HepG2 (cell line): Measurements from ENCODE around the gene FAM170A. TPM values are rescaled to one million over a fixed set of nuclear protein-coding genes. Genes with fewer than 3 reads are reported as not detected.

ENCODE experiments used
- ATAC-seq: fragments of 200-7000 bp; cut with Tn5 transposase; 3 replicates; pipeline ENCODE4 v1.9.1; 2020; ENCODE audit warnings: mild to moderate bottlenecking, moderate library complexity
- BruUV-seq: library from RNA; stranded (reverse); fragments of 400-500 nt; replicated peaks from 2 replicates; lab custom pipeline; 2021; lab: Mats Ljungman, UMichigan
- CTCF ChIA-PET: fragments of 300-600 bp; formaldehyde crosslinking; extraction: SDS; loops from one replicate; lab custom pipeline; 2021; ENCODE audit warnings: low total read pairs, inconsistent platforms, low intra/inter-chr PET ratio; lab: Yijun Ruan, JAX
- POLR2A ChIA-PET: fragments of 350-600 bp; sonication (Branson Sonifier 250); formaldehyde crosslinking; loops from one replicate; lab custom pipeline; 2020; ENCODE audit warnings: antibody characterized with exemption, inconsistent platforms; lab: Yijun Ruan, JAX
- DNase-seq: peaks from one replicate; pipeline ENCODE4 v3.0.0-alpha.2; 2015; ENCODE audit warnings: low spot score
- FAIRE-seq: peaks from 3 replicates; lab custom pipeline; 2011; peaks lifted over from hg19 to GRCh38; lab: Jason Lieb, UNC
- H2AFZ ChIP-seq: one replicate; pipeline ENCODE4 v1.6.1; 2011; ENCODE audit warnings: low read length, inconsistent platforms
- H3K27ac ChIP-seq: fragments of 300-600 bp; 3 replicates; pipeline ENCODE4 v1.8.0; 2011; ENCODE audit warnings: mixed run types, mild to moderate bottlenecking, mixed read lengths, low read length, inconsistent platforms; ENCODE audit not compliant: insufficient read depth; ENCODE audit errors: extremely low read length
- H3K27me3 ChIP-seq, 2 experiments: fragments of 200-600 bp in 1 of 2; 2 replicates in 1 of 2; 3 replicates in 1 of 2; pipeline versions ENCODE4 v1.6.0 to v1.8.0; 2011; ENCODE audit warnings: low read length in 2 of 2, mild to moderate bottlenecking in 2 of 2, moderate library complexity in 2 of 2, inconsistent platforms in 1 of 2; ENCODE audit not compliant: insufficient read depth in 2 of 2, control insufficient read depth in 1 of 2
- H3K36me3 ChIP-seq, 2 experiments: fragments of 200-600 bp in 1 of 2; replicated peaks in 1 of 2; 2 replicates in 1 of 2; 3 replicates in 1 of 2; pipeline versions ENCODE4 v1.5.1 to v1.8.0; 2011; ENCODE audit warnings: low read length in 2 of 2, inconsistent platforms in 1 of 2; ENCODE audit not compliant: insufficient read depth in 2 of 2, control insufficient read depth in 1 of 2
- H3K4me1 ChIP-seq: 2 replicates; pipeline ENCODE4 v1.5.1; 2012; ENCODE audit warnings: low read length, inconsistent platforms; ENCODE audit not compliant: insufficient read depth
- H3K4me2 ChIP-seq: 2 replicates; pipeline ENCODE4 v1.6.0; 2011; ENCODE audit warnings: low read depth, low read length, inconsistent platforms
- H3K4me3 ChIP-seq, 3 experiments: fragments of 200-600 bp in 1 of 3; sonication (generic), shearing (Covaris generic) in 1 of 3; replicated peaks in 1 of 3; 2 replicates each; pipeline ENCODE4 v1.5.1; 2011 to 2016; ENCODE audit warnings: low read length in 3 of 3, inconsistent platforms in 2 of 3, low read depth in 2 of 3, mild to moderate bottlenecking in 2 of 3, control low read depth in 1 of 3, mixed read lengths in 1 of 3; ENCODE audit not compliant: insufficient read depth in 1 of 3
- H3K79me2 ChIP-seq: one replicate; pipeline ENCODE4 v1.6.1; 2011; ENCODE audit warnings: low read length, inconsistent platforms; ENCODE audit not compliant: insufficient read depth
- H3K9ac ChIP-seq: 2 replicates; pipeline ENCODE4 v1.6.0; 2011; ENCODE audit warnings: mild to moderate bottlenecking, low read depth, low read length, inconsistent platforms; ENCODE audit not compliant: insufficient read depth
- H3K9me3 ChIP-seq: 2 replicates; pipeline ENCODE4 v1.5.1; 2012; ENCODE audit warnings: mild to moderate bottlenecking, low read length
- H4K20me1 ChIP-seq: 2 replicates; pipeline ENCODE4 v1.6.0; 2011; ENCODE audit warnings: inconsistent platforms, mild to moderate bottlenecking, low read length, moderate library complexity; ENCODE audit not compliant: insufficient read depth
- BRD4 ChIP-seq: sonication (generic); formaldehyde crosslinking; IDR thresholded peaks from 2 replicates; pipeline ENCODE4 v1.4.0; 2020; ENCODE audit warnings: missing genetic modification reagents
- CC2D1A ChIP-seq: sonication (generic); formaldehyde crosslinking; IDR thresholded peaks from 2 replicates; pipeline ENCODE4 v1.8.1; 2023; ENCODE audit warnings: mild to moderate bottlenecking, missing genetic modification reagents
- FOXA1 ChIP-seq, 2 experiments: fragments of 450-650 bp in 1 of 2; sonication (generic) in 1 of 2; formaldehyde crosslinking in 1 of 2; IDR thresholded peaks; 2 replicates each; pipeline versions ENCODE4 v1.4.0 to v1.6.1; 2016 to 2020; ENCODE audit warnings: missing genetic modification reagents in 1 of 2
- GFI1 ChIP-seq: sonication (generic); formaldehyde crosslinking; IDR thresholded peaks from 2 replicates; pipeline ENCODE4 v1.5.0; 2020; ENCODE audit warnings: missing genetic modification reagents, mild to moderate bottlenecking, borderline replicate concordance
- HDAC1 ChIP-seq: sonication (generic); formaldehyde crosslinking; IDR thresholded peaks from 2 replicates; pipeline ENCODE4 v1.5.1; 2020; ENCODE audit warnings: mild to moderate bottlenecking, missing genetic modification reagents
- JARID2 ChIP-seq: sonication (generic); formaldehyde crosslinking; IDR thresholded peaks from 2 replicates; pipeline ENCODE4 v1.8.1; 2023; ENCODE audit warnings: missing genetic modification reagents, inconsistent platforms; ENCODE audit not compliant: insufficient replicate concordance
- KAT7 ChIP-seq: IDR thresholded peaks from 2 replicates; pipeline ENCODE4 v1.6.1; 2018; ENCODE audit warnings: borderline replicate concordance, missing compliant biosample characterization
- NPAS2 ChIP-seq: sonication (generic); formaldehyde crosslinking; IDR thresholded peaks from 2 replicates; pipeline ENCODE4 v1.8.0; 2022; ENCODE audit warnings: mild to moderate bottlenecking, missing genetic modification reagents, borderline replicate concordance
- PLRG1 ChIP-seq: fragments of 450-650 bp; conservative IDR thresholded peaks from 2 replicates; pipeline ENCODE4 v1.6.1; 2016
- SIX4 ChIP-seq: sonication (generic); formaldehyde crosslinking; IDR thresholded peaks from 2 replicates; pipeline ENCODE4 v1.4.0; 2020; ENCODE audit warnings: missing genetic modification reagents
- ZNF431 ChIP-seq: sonication (generic); formaldehyde crosslinking; IDR thresholded peaks from 2 replicates; pipeline ENCODE4 v1.9.0; 2022; ENCODE audit warnings: missing genetic modification reagents, low read depth, mild to moderate bottlenecking, borderline replicate concordance
- ZNF572 ChIP-seq: sonication (generic); formaldehyde crosslinking; IDR thresholded peaks from 2 replicates; pipeline ENCODE4 v1.5.1; 2020; ENCODE audit warnings: mild to moderate bottlenecking, missing genetic modification reagents
- WGBS: methylation state at CpG from one replicate; pipeline ENCODE4 v1.1.6; 2017; ENCODE audit warnings: low lambda C conversion rate; 5-methylcytosine and 5-hydroxymethylcytosine counted together
- in situ Hi-C: cut with HindIII; loops from 2 replicates; pipeline ENCODE4 v1.10.0; 2017; ENCODE audit warnings: low pct_unique_long_range_greater_than_20kb; ENCODE audit not compliant: extremely low pct_ligation_motif_present
- intact Hi-C: fragments of 100-400 bp; cut with micrococcal nuclease; formaldehyde crosslinking; loops from one replicate; pipeline ENCODE4 v1.10.0; 2022; ENCODE audit not compliant: unreplicated experiment
- polyA plus RNA-seq, 8 experiments: library from polyadenylated mRNA; depleted of rRNA in 3 of 8; stranded (reverse) in 7 of 8; unstranded in 1 of 8; fragments of >200 nt; fragmentation: Illumina TruSeq in 4 of 8; extraction: Trizol in 4 of 8; gene quantifications; 2 replicates each; pipeline versions ENCODE4 v1.2.1 to v1.2.3, GENCODE V29; 2011 to 2016; ENCODE audit warnings: low read depth in 4 of 8, missing spikeins in 1 of 8, mixed read lengths in 1 of 8; ENCODE audit not compliant: insufficient read depth in 1 of 8
- total RNA-seq, 5 experiments: library from RNA; depleted of rRNA; stranded (reverse); fragments of >200 nt; fragmentation: Illumina TruSeq; extraction: Trizol; gene quantifications; 2 replicates each; pipeline ENCODE4 v1.2.3, GENCODE V29; 2016; ENCODE audit warnings: low read depth in 1 of 5
- TF ChIP-seq, protein P1 (sequence below): sonication (generic); formaldehyde crosslinking; IDR thresholded peaks from 2 replicates; pipeline ENCODE4 v1.5.1; 2020; ENCODE audit warnings: missing genetic modification reagents, mild to moderate bottlenecking, borderline replicate concordance
- TF ChIP-seq, protein P2 (sequence below): IDR thresholded peaks from 2 replicates; pipeline ENCODE4 v1.6.1; 2012; ENCODE audit warnings: low read depth, low read length, improper control_type of control experiment
- TF ChIP-seq, protein P3 (sequence below): IDR thresholded peaks from 2 replicates; pipeline ENCODE4 v1.6.1; 2016

FAM170A gene
- total and polyA plus RNA-seq, 2 of the 13 experiments (the other 11 are each of a cell fraction or from before 2014, with no cell fraction given) = 0.09 TPM; not detected in 1

DNA sequence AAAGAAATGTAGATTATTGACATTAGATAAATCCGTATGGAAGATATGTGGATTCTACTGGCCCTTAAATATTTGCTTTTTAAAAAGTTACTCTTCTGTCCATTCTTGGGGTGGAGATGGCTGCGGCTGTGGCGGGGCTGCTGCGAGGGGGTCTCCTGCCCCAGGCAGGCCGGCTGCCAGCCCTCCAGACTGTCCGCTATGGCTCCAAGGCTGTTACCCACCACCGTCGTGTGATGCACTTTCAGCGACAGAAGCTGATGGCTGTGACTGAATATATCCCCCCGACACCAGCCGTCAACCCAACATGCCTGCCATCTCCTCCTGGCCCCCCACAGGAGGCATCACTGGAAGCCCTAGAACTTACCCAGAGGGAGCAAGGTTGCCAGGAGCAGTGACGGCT, 50.7 kb downstream of the FAM170A start:
- H2AFZ ChIP-seq = no peak overlapping the region
- intact Hi-C loops (no loop called here), in situ Hi-C loops (no loop called here)
- H3K4me1 ChIP-seq = no peaks in the 10 kb centered on the region
- no peaks in the 10 kb centered on the region for H3K36me3 ChIP-seq
- ChIA-PET POLR2A (no interaction called here), CTCF (no interaction called here)
- no peaks in the 10 kb centered on the region for H3K9me3 ChIP-seq
- WGBS = 46% methylated on average over 11 of the region's 12 CpGs
- no peaks in the 10 kb centered on the region for H3K79me2 ChIP-seq
- no peaks in the 10 kb centered on the region for H3K27me3 ChIP-seq
- no peak overlapping the region for H3K9ac ChIP-seq
- FAIRE-seq = no peak
- DNase-seq = no peak
- no peak overlapping the region for H3K4me3 ChIP-seq
- no peaks in the 10 kb centered on the region for H4K20me1 ChIP-seq
- BruUV-seq = no TSS peak
- H3K4me2 ChIP-seq = no peak overlapping the region
- H3K27ac ChIP-seq = no peak overlapping the region
- no peak for ATAC-seq
- no peak for TF ChIP-seq GFI1
- TF ChIP-seq ZNF431 (CRISPR knock-in tag) = no peak
- TF ChIP-seq, protein P1, sequence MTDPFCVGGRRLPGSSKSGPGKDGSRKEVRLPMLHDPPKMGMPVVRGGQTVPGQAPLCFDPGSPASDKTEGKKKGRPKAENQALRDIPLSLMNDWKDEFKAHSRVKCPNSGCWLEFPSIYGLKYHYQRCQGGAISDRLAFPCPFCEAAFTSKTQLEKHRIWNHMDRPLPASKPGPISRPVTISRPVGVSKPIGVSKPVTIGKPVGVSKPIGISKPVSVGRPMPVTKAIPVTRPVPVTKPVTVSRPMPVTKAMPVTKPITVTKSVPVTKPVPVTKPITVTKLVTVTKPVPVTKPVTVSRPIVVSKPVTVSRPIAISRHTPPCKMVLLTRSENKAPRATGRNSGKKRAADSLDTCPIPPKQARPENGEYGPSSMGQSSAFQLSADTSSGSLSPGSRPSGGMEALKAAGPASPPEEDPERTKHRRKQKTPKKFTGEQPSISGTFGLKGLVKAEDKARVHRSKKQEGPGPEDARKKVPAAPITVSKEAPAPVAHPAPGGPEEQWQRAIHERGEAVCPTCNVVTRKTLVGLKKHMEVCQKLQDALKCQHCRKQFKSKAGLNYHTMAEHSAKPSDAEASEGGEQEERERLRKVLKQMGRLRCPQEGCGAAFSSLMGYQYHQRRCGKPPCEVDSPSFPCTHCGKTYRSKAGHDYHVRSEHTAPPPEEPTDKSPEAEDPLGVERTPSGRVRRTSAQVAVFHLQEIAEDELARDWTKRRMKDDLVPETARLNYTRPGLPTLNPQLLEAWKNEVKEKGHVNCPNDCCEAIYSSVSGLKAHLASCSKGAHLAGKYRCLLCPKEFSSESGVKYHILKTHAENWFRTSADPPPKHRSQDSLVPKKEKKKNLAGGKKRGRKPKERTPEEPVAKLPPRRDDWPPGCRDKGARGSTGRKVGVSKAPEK = no peak
- TF ChIP-seq PLRG1 = no peak
- TF ChIP-seq FOXA1 (IDR thresholded peaks at IDR 0.05) = no peak
- no peak for TF ChIP-seq FOXA1 (CRISPR knock-in tag; IDR thresholded peaks at IDR 0.05)
- TF ChIP-seq ZNF572 (CRISPR knock-in tag) = no peak
- no peak for TF ChIP-seq HDAC1 (CRISPR knock-in tag)
- TF ChIP-seq SIX4 (CRISPR knock-in tag) = no peak
- no peak for TF ChIP-seq CC2D1A (CRISPR knock-in tag)
- no peak for TF ChIP-seq BRD4 (CRISPR knock-in tag)
- TF ChIP-seq, protein P2, sequence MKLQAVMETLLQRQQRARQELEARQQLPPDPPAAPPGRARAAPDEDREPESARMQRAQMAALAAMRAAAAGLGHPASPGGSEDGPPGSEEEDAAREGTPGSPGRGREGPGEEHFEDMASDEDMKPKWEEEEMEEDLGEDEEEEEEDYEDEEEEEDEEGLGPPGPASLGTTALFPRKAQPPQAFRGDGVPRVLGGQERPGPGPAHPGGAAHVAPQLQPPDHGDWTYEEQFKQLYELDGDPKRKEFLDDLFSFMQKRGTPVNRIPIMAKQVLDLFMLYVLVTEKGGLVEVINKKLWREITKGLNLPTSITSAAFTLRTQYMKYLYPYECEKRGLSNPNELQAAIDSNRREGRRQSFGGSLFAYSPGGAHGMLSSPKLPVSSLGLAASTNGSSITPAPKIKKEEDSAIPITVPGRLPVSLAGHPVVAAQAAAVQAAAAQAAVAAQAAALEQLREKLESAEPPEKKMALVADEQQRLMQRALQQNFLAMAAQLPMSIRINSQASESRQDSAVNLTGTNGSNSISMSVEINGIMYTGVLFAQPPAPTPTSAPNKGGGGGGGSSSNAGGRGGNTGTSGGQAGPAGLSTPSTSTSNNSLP = no peak
- TF ChIP-seq JARID2 (CRISPR knock-in tag) = no peak
- TF ChIP-seq NPAS2 (CRISPR knock-in tag) = no peak
- TF ChIP-seq KAT7 (CRISPR knock-in tag) = no peak
- TF ChIP-seq, protein P3, sequence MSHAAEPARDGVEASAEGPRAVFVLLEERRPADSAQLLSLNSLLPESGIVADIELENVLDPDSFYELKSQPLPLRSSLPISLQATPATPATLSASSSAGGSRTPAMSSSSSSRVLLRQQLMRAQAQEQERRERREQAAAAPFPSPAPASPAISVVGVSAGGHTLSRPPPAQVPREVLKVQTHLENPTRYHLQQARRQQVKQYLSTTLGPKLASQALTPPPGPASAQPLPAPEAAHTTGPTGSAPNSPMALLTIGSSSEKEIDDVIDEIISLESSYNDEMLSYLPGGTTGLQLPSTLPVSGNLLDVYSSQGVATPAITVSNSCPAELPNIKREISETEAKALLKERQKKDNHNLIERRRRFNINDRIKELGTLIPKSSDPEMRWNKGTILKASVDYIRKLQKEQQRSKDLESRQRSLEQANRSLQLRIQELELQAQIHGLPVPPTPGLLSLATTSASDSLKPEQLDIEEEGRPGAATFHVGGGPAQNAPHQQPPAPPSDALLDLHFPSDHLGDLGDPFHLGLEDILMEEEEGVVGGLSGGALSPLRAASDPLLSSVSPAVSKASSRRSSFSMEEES (CRISPR knock-in tag) = no peak
